Glutamatergic neuron (in vitro differentiated cells): ENCODE results near the gene CCBE1. TPM values are rescaled to one million over a fixed set of nuclear protein-coding genes. Genes with fewer than 3 reads are reported as not detected.
"Not testable (repeated sequence)": the region's sequence is repeated elsewhere in the genome, so short reads cannot be mapped to it uniquely, and the experiment has no call there.

Source experiments
- DNase-seq: peaks from one replicate; pipeline ENCODE4 v3.0.0; 2022
- H3K27ac Mint-ChIP-seq: one replicate; pipeline ENCODE4 v1.8.0; 2020; ENCODE audit warnings: mild to moderate bottlenecking, mixed read lengths, inconsistent platforms; ENCODE audit not compliant: unreplicated experiment
- H3K27me3 Mint-ChIP-seq: one replicate; pipeline ENCODE4 v1.8.0; 2020; ENCODE audit warnings: mild to moderate bottlenecking, moderate library complexity, mixed read lengths, inconsistent platforms; ENCODE audit not compliant: unreplicated experiment
- H3K36me3 Mint-ChIP-seq: one replicate; pipeline ENCODE4 v1.8.0; 2020; ENCODE audit warnings: mild to moderate bottlenecking, mixed read lengths, inconsistent platforms; ENCODE audit not compliant: unreplicated experiment
- H3K4me1 Mint-ChIP-seq: one replicate; pipeline ENCODE4 v1.8.0; 2020; ENCODE audit warnings: mild to moderate bottlenecking, low read depth, mixed read lengths, inconsistent platforms; ENCODE audit not compliant: unreplicated experiment
- H3K4me3 Mint-ChIP-seq: one replicate; pipeline ENCODE4 v1.8.0; 2020; ENCODE audit warnings: mild to moderate bottlenecking, mixed read lengths, inconsistent platforms; ENCODE audit not compliant: unreplicated experiment
- H3K9me3 Mint-ChIP-seq: one replicate; pipeline ENCODE4 v1.8.0; 2020; ENCODE audit warnings: mild to moderate bottlenecking, moderate library complexity, mixed read lengths, inconsistent platforms; ENCODE audit not compliant: unreplicated experiment
- total RNA-seq: library from RNA; stranded (reverse); fragmentation: NEBNext Ultra II Directional; extraction: Animal tissue kit (Norgen Biotek cat#: 25700); gene quantifications from one replicate; pipeline ENCODE4 v1.2.1, GENCODE V29; 2021; ENCODE audit not compliant: unreplicated experiment
- TF ChIP-seq, protein P1 (sequence below): fragments of 200-600 bp; sonication (generic); IDR thresholded peaks from one replicate; pipeline ENCODE4 v1.5.0; 2021; ENCODE audit not compliant: partially characterized antibody, unreplicated experiment

CCBE1 gene
- total RNA-seq, 1 donor from 2014 or later = 0.81 TPM

DNA sequence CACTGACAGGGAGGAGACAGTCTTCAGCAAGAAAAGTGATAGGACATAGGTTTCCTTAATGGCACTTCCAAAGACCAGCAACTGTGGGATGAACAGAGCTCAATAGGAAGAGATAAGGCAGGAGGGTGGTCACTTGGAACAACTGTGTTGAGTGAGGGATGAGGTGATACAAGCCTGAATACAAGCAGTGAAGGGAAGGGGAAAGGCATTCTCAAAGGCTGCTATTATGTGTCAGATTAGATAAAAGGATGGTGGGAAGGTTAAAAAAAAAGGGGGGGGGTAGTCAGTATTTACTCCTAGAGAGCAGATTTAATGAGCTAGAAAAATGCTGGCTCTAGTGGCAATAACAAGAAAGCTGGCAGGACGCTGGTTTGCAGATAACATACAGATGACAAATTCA is 25.7 kb downstream of the CCBE1 start:
- H3K36me3 Mint-ChIP-seq = no peaks in the 10 kb centered on the region
- TF ChIP-seq, protein P1, sequence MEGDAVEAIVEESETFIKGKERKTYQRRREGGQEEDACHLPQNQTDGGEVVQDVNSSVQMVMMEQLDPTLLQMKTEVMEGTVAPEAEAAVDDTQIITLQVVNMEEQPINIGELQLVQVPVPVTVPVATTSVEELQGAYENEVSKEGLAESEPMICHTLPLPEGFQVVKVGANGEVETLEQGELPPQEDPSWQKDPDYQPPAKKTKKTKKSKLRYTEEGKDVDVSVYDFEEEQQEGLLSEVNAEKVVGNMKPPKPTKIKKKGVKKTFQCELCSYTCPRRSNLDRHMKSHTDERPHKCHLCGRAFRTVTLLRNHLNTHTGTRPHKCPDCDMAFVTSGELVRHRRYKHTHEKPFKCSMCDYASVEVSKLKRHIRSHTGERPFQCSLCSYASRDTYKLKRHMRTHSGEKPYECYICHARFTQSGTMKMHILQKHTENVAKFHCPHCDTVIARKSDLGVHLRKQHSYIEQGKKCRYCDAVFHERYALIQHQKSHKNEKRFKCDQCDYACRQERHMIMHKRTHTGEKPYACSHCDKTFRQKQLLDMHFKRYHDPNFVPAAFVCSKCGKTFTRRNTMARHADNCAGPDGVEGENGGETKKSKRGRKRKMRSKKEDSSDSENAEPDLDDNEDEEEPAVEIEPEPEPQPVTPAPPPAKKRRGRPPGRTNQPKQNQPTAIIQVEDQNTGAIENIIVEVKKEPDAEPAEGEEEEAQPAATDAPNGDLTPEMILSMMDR = no peak
- H3K27me3 Mint-ChIP-seq = no peaks in the 10 kb centered on the region
- H3K4me3 Mint-ChIP-seq = no peak overlapping the region
- H3K27ac Mint-ChIP-seq = no peak overlapping the region
- no peaks in the 10 kb centered on the region for H3K9me3 Mint-ChIP-seq
- H3K4me1 Mint-ChIP-seq = no peaks in the 10 kb centered on the region
- DNase-seq = no peak

DNA sequence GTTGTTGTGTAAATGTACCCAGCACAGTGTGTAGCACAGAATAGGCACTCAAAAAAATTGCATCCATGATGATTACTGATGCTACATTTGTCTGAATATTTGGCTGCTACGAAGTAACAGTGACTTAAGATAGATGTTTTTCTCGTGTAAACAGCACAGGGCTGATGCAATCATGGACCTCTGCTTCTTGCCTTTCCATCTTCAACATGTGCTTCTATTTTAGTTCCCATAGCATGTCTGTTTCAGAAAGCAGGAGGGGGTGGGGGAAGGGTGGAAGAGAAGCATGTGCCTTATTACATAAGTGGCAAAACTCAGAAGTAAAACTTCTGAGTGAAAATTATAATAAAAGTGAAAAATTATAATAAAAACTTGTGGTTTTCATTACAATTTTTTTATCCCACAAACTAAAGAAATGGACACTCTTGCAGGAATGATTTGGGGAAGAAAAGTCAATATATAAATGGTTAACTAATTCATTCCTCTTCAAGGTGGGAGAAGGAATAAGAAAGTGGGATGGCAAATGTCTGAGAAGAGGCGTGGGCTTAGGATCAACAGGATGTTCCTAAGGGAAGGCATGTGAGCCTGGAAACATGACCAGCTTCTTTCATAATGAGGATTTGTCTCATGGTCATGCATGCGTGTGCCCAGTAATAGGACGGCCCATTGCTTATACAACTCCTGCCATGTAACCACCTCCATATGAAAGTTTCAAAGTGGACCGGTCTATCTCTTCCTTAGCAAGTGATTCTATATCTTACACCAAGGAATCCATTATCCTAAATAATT is 27.2 kb downstream of the CCBE1 start:
- H3K4me1 Mint-ChIP-seq = peaks cover 3% of the 10 kb centered on the region
- no peak overlapping the region for H3K27ac Mint-ChIP-seq
- H3K9me3 Mint-ChIP-seq = no peaks in the 10 kb centered on the region
- no peak for DNase-seq
- TF ChIP-seq, protein P1 = no peak
- H3K27me3 Mint-ChIP-seq = no peaks in the 10 kb centered on the region
- H3K4me3 Mint-ChIP-seq = no peak overlapping the region
- no peaks in the 10 kb centered on the region for H3K36me3 Mint-ChIP-seq

DNA sequence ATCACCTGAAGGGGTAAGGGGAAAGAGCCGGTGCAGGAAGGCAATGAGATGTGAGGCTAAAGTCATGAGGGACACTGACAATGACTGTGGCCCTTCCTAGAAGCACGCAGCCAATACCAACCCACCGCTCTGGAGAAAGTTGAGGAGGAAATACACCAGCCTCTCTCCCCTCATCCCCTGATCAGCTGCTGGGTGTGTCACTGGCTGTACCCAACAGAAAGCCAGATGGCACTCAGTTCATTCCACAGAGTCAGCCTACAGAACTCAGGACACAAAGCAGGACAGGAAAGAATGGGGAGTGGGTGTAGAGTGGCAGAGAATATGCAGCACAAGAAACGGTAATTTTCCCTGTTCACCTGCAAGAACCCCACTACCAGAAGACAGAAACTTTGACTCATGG is 29.7 kb downstream of the CCBE1 start:
- Mint-ChIP-seq H3K27me3 (no peaks in the 10 kb centered on the region), H3K4me1 (peaks cover 3% of the 10 kb centered on the region), H3K4me3 (no peak overlapping the region), H3K9me3 (peaks cover 2% of the 10 kb centered on the region), H3K36me3 (no peaks in the 10 kb centered on the region), H3K27ac (no peak overlapping the region)
- no peak for DNase-seq
- TF ChIP-seq, protein P1 = no peak

- H3K9me3 Mint-ChIP-seq, H3K4me1 Mint-ChIP-seq, H3K4me3 Mint-ChIP-seq, H3K36me3 Mint-ChIP-seq, H3K27me3 Mint-ChIP-seq, DNase-seq: not testable (repeated sequence)
- peak overlapping the region; percentile 60 for H3K27ac Mint-ChIP-seq
Observed at GRCh38 chr18:59666007-59666402, 31.2 kb downstream of the CCBE1 start.

DNA sequence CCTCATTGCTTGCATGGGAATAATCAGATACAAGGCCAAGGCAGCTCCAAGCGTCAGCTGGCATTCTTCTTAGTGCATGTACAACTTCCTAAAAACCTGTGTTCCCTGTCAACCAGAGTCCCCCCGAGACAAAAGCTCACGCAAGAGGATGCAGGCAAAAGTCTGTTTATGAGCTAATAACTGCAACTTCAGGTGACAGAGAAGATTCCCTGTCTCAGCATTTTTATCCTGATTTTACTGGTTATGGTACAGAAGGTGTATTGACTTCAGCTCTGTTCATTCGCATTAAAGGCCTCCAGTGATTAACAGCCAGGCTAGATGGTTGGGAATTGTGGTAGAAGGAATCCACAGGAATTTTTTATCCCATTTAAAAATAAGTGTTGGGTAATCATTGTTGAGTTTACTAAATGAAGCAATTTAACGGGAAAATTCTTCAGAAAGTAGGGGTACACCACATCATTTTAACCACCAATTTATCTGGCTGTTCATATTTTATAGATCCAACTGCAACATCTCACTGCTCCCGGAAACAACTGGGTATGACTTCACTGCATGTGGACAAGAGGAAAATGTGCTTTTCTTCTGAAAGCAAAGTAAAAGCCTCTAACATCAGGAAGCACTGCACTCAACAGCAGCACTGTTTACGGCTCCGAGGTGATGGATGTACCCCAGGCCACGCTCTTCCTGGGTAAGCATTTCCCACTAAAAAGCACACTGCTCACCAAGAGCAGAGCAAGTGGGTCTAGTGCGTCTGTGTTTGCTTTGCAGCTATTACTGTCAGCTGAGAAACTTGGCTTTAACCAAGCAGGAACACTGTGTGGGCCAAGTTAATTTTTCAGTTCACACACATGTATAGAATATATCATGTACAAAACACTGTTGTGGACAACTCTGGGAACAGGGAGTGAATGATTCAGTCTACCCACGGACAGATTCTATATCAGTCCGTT is 31.9 kb downstream of the CCBE1 start:
- TF ChIP-seq, protein P1 = no peak
- peaks cover 3% of the 10 kb centered on the region for H3K4me1 Mint-ChIP-seq
- H3K4me3 Mint-ChIP-seq = no peak overlapping the region
- H3K27ac Mint-ChIP-seq = peak overlapping the region; percentile 60
- no peaks in the 10 kb centered on the region for H3K27me3 Mint-ChIP-seq
- no peaks in the 10 kb centered on the region for H3K36me3 Mint-ChIP-seq
- peaks cover 2% of the 10 kb centered on the region for H3K9me3 Mint-ChIP-seq
- DNase-seq = no peak
